Activated CD4-positive, CD25-positive, alpha-beta regulatory T cell (primary cell): ENCODE results near the gene CD48.

Experiments
- DNase-seq, 4 experiments: peaks; one replicate each; lab custom pipeline; 2025; lab: John Stamatoyannopoulos, UW

Gene CD48

GRCh38 chr1:160676869-160677597, 34.6 kb downstream of the CD48 start:
- no peak for DNase-seq

GRCh38 chr1:160675641-160676410, 35.8 kb downstream of the CD48 start:
- peak; percentile 19 to 62 (median 56) for DNase-seq

- DNase-seq, result no peak
These were observed 37.2 kb downstream of the CD48 start for GRCh38 chr1:160674415-160674814.

- DNase-seq, result no peak
These were observed 38.6 kb downstream of the CD48 start for GRCh38 chr1:160672789-160673695.

GRCh38 chr1:160671603-160672517, 39.8 kb downstream of the CD48 start:
- DNase-seq, result no peak

GRCh38 chr1:160670701-160671100, 40.9 kb downstream of the CD48 start:
- no peak for DNase-seq

- DNase-seq, result no peak
These were observed 41.8 kb downstream of the CD48 start for GRCh38 chr1:160669802-160670201.

GRCh38 chr1:160669276-160669675, 42.3 kb downstream of the CD48 start:
- DNase-seq, result no peak

GRCh38 chr1:160667896-160668295, 43.7 kb downstream of the CD48 start:
- DNase-seq, result no peak

GRCh38 chr1:160666079-160666442, 45.6 kb downstream of the CD48 start:
- no peak for DNase-seq

- DNase-seq, result no peak
These were observed 46.1 kb downstream of the CD48 start for GRCh38 chr1:160665330-160666078.

- no peak for DNase-seq
These were observed 47.0 kb downstream of the CD48 start for GRCh38 chr1:160664573-160665051.

- no peak for DNase-seq
These were observed 48.7 kb downstream of the CD48 start for GRCh38 chr1:160662910-160663309.

GRCh38 chr1:160659566-160659965, 52.1 kb downstream of the CD48 start:
- DNase-seq, result no peak

GRCh38 chr1:160658814-160659193, 52.8 kb downstream of the CD48 start:
- DNase-seq, result no peak

- no peak for DNase-seq
These were observed 53.3 kb downstream of the CD48 start for GRCh38 chr1:160658162-160658813.

- no peak for DNase-seq
These were observed 54.3 kb downstream of the CD48 start for GRCh38 chr1:160657250-160657781.

- no peak for DNase-seq
These were observed 54.9 kb downstream of the CD48 start for GRCh38 chr1:160656737-160657136.

- DNase-seq, result no peak
These were observed 58.0 kb downstream of the CD48 start for GRCh38 chr1:160653620-160654016.
